ENCODE measurements around the gene NEDD4.

GRCh38 chr15:56014677-56015076 is 21.3 kb upstream of the NEDD4 start:
- TF ChIP-seq MXI1 (IDR thresholded peaks at IDR 0.05; ENCODE audit: low read depth, low read length) = no peak
- no peak for TF ChIP-seq FOSL2 (IDR thresholded peaks at IDR 0.05; ENCODE audit: borderline replicate concordance, low read depth)
- no peak for TF ChIP-seq MAX (IDR thresholded peaks at IDR 0.05; ENCODE audit: low read depth)
- TF ChIP-seq CTCF (IDR thresholded peaks at IDR 0.05) = no peak
- TF ChIP-seq TAF1 (IDR thresholded peaks at IDR 0.05; ENCODE audit: borderline replicate concordance, low read depth, low read length) = no peak
- no peak for TF ChIP-seq EZH2phosphoT487 (IDR thresholded peaks at IDR 0.05; ENCODE audit: borderline replicate concordance, low read depth)
- no peak for TF ChIP-seq SIN3A (IDR thresholded peaks at IDR 0.05; ENCODE audit: borderline replicate concordance, low read depth, low read length)
- no peak for TF ChIP-seq JUND (IDR thresholded peaks at IDR 0.05)
- TF ChIP-seq CHD2 (IDR thresholded peaks at IDR 0.05; ENCODE audit: low read length, partially characterized antibody) = no peak
